Astrocyte of the spinal cord (primary cell): Measurements from ENCODE around the gene PEMT.

Experiments used
- DNase-seq: peaks from one replicate; pipeline ENCODE4 v3.0.0; 2011; ENCODE audit warnings: low read depth, low spot score
- H3K4me3 ChIP-seq: 2 replicates; pipeline ENCODE4 v1.5.1; 2011; ENCODE audit warnings: low read depth, mild to moderate bottlenecking, low read length, moderate library complexity
- in situ Hi-C: cut with HindIII; loops from 2 replicates; pipeline ENCODE4 v1.10.0; 2017; ENCODE audit warnings: low sequenced_read_pairs
- TF ChIP-seq, protein P1 (sequence below): IDR thresholded peaks from 2 replicates; pipeline ENCODE4 v1.5.1; 2012; ENCODE audit warnings: low read depth, mild to moderate bottlenecking, low read length, inconsistent platforms

PEMT gene

DNA sequence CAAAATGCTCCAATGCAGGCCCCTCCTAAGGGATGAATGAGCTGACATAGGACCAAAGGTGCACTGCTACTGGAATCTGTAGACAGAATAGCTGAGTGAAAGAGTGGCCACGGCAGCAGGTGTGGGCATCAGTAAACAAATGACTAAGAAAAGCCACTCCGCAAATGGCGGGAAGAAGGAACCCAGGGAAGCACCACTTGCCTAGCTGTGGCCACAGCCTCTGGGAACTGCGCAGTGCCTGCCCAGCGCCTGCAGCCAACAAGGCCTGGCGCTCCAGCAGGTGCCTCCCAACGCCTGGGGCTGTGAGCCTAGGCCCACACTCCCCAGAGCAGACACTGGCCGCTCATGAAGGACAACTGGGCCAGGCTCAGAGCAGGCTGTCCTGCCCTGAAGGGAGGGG is 11.8 kb downstream of the PEMT start:
- no peak for DNase-seq
- no peak overlapping the region for H3K4me3 ChIP-seq
- in situ Hi-C loops: loop anchor here (25.0 kb wide), 1 partner anchor 217 kb away; no protein-coding TSS in a partner anchor
- TF ChIP-seq, protein P1, sequence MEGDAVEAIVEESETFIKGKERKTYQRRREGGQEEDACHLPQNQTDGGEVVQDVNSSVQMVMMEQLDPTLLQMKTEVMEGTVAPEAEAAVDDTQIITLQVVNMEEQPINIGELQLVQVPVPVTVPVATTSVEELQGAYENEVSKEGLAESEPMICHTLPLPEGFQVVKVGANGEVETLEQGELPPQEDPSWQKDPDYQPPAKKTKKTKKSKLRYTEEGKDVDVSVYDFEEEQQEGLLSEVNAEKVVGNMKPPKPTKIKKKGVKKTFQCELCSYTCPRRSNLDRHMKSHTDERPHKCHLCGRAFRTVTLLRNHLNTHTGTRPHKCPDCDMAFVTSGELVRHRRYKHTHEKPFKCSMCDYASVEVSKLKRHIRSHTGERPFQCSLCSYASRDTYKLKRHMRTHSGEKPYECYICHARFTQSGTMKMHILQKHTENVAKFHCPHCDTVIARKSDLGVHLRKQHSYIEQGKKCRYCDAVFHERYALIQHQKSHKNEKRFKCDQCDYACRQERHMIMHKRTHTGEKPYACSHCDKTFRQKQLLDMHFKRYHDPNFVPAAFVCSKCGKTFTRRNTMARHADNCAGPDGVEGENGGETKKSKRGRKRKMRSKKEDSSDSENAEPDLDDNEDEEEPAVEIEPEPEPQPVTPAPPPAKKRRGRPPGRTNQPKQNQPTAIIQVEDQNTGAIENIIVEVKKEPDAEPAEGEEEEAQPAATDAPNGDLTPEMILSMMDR: no peak

DNA sequence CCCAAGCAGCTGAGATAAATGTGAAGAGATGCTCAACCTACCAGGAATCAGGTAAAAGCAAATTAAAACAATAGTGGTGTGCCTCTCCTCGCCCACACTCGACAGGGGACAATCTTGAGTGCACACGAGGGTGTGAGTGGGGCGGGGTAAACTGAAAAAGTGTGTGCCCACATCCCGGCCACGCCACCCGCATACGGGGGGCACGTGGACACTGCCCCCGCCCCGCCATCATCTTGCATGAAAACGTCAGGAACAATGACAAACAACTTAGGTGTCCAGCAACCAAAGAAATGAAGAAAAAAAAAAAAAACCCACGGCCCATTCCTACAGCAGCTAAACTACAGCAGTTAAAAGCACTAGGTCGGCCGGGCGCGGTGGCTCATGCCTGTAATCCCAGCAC is 14.1 kb downstream of the PEMT start:
- TF ChIP-seq, protein P1: no peak

DNA sequence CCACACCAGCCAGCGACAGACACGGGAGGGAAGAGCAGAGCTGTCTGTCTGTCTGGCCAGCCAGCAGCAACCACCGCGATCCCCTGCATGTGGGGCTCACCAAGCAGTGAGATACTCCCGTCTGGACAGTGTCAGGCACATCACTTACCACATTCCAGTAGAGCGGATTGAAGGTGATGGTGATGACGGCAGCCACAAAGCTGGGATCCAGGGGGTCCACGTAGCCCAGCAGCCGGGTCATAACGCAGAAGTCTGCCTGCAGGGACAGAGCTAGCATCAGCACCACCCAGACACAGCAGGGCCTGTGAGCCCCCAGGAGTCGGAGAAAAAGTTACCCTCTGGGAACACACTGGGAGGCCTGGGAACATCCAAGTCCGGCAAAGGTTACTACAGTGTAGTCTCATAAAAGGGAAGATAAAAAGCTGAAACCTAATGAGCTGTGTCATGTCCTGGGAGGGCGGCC is 14.7 kb downstream of the PEMT start:
- H3K4me3 ChIP-seq: no peak overlapping the region
- TF ChIP-seq, protein P1: no peak
- DNase-seq: no peak
- in situ Hi-C loops: loop anchor here (25.0 kb wide), 1 partner anchor 215 kb away; no protein-coding TSS in a partner anchor

More for the DNA sequence above, 14.1 kb downstream of the PEMT start:
- no peak for DNase-seq
- in situ Hi-C loops: loop anchor here (25.0 kb wide), 1 partner anchor 215 kb away; no protein-coding TSS in a partner anchor
- H3K4me3 ChIP-seq: no peak overlapping the region

DNA sequence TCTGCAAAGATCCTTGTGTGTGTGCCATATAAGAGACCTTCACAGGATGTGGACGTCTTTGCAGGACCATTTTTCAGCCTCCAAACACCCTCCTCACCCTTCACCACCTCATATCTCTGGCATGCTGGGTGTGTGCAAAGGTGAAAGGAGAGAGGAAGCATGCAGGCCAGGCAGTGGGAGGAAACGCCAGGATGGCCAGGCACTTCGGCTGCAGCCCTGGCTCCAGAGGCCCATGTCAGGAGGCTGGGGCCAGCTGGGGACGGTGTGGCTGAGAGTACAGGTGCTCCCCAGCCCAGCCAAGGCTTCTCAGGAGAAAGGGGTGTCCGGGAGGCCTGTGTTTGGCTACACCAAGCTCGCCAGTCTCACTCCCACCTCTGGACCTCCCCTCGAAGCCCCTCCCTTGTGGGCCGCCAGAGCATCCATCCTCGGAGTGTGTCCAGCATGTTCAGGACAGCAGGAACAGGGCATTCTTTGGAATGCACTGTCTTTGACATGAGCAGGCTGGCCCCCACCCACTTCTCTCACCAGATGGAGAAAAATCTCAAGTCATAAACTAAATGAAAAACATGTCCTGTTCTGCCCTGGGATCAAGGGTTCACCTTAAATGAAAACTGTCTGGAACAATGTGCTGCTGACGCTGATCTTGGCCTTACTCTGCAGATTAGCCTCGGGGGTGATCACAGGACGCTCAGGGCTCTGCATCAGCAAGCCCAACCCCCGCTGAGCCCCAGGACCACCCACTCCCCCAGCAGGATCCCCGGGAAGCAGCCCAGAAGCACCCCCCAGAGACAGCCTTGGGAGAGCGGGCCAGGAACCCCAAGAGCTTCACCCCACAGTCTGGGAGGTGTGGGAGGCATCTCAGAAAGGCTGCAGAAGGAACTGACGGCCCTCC is 15.9 kb downstream of the PEMT start:
- DNase-seq: no peak
- no peak overlapping the region for H3K4me3 ChIP-seq
- in situ Hi-C loops: loop anchor here (25.0 kb wide), 1 partner anchor 213 kb away; no protein-coding TSS in a partner anchor
- TF ChIP-seq, protein P1: no peak

DNA sequence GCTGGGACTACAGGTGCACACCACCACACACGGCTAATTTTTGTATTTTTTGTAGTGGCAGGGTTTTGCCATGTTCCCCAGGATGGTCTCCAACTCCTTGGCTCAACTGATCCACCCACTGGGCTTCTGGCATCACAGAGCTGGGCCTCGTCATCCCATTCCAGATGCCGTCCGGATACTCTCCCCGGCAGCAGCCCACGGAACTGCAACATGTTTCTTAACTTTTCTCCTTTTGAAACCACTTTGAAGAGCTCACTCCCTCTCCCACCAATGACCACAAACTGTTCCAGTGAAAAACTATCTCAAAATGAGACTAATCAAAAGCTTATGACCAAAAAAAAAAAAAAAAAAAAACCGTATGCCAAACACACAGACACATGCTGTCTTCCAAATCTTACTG is 17.6 kb downstream of the PEMT start:
- in situ Hi-C loops: no loop called here
- no peak overlapping the region for H3K4me3 ChIP-seq
- no peak for DNase-seq
- TF ChIP-seq, protein P1: no peak

DNA sequence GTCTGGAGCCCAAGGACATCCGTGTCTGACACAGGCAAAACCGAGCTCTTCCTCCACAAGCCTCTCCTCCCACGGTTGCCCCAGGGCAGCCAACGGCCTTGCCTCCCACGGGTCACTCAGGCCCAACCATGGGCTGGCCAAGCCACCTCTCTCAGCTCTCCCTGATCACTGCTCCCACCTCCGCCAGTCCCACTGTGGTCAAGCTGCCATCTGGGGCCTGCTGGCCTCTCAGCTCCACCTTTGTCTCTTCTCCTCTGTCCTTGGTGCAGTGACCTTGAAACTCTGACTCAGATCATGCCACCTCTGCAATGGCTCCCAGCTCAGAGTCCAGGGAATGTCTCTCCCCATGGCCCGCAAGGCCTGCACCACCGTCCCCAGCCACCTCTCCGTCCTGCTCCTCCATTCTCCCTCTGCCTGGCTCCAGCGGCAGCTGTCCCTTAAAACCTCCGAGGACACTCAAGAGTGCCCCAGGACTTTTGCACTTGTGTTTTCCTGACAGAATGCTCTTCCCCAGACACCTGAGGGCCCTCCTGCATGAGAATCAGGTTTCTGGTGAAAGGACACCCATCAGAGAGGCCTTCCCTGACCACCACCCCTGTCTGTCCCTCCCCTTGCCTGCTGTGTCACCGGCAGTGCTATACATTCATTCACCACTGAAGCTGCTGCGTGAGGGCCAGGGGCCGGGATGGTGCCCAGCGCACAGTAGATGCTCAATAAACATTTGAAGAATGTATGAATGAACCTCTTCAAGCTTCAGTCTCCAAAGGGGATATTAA is 19.3 kb downstream of the PEMT start:
- no peak overlapping the region for H3K4me3 ChIP-seq
- TF ChIP-seq, protein P1: no peak
- no peak for DNase-seq
- in situ Hi-C loops: no loop called here
